Spinal cord (tissue), 10 donors: ENCODE measurements around the gene OSTM1. TPM values are rescaled to one million over a fixed set of nuclear protein-coding genes. Genes with fewer than 3 reads are reported as not detected.
A peak's percentile ranks its signal among the peaks of the same experiment; 100 is the strongest.
"Not testable (repeated sequence)": the region's sequence is repeated elsewhere in the genome, so short reads cannot be mapped to it uniquely, and the experiment has no call there.

Source experiments
- DNase-seq, 6 donors: peaks; one replicate each; pipeline versions ENCODE4 v3.0.0 to v3.0.0-alpha.2; 2013 to 2015; ENCODE audit warnings: low spot score in 6 of 6, low read depth in 4 of 6
- H3K27ac ChIP-seq: one replicate; pipeline ENCODE4 v1.5.1; 2013; ENCODE audit warnings: low read depth, low read length, control low read depth
- H3K27me3 ChIP-seq: one replicate; pipeline ENCODE4 v1.6.1; 2013; ENCODE audit warnings: low read length; ENCODE audit not compliant: control insufficient read depth, insufficient read depth
- H3K36me3 ChIP-seq: one replicate; pipeline ENCODE4 v1.6.1; 2013; ENCODE audit warnings: low read length; ENCODE audit not compliant: control insufficient read depth, insufficient read depth
- H3K4me1 ChIP-seq: one replicate; pipeline ENCODE4 v1.6.1; 2013; ENCODE audit warnings: low read length; ENCODE audit not compliant: control insufficient read depth, insufficient read depth
- H3K4me3 ChIP-seq: one replicate; pipeline ENCODE4 v1.5.1; 2013; ENCODE audit warnings: low read depth, low read length, control low read depth
- H3K9me3 ChIP-seq: one replicate; pipeline ENCODE4 v1.6.1; 2013; ENCODE audit warnings: low read length; ENCODE audit not compliant: control insufficient read depth, insufficient read depth
- WGBS: methylation state at CpG from one replicate; pipeline ENCODE4 v1.1.5; 2013; ENCODE audit warnings: missing lambda C conversion rate; ENCODE audit not compliant: insufficient coverage; 5-methylcytosine and 5-hydroxymethylcytosine counted together
- polyA plus RNA-seq, 2 donors: library from polyadenylated mRNA; unstranded; fragments of 120-200 nt; gene quantifications; one replicate each; pipeline ENCODE4 v1.2.1, GENCODE V29; 2013; ENCODE audit not compliant: insufficient read length in 2 of 2
- total RNA-seq, 2 donors: library from RNA; depleted of rRNA in 1 of 2; stranded (reverse); fragments of 120-200 nt in 1 of 2; fragments of >200 nt in 1 of 2; gene quantifications; one replicate each; pipeline versions ENCODE4 v1.2.3 to v1.2.4, GENCODE V29; 2013 to 2014
- donor health status: healthy.

The OSTM1 gene
- total and polyA plus RNA-seq, 4 donors = 35.2 to 52.0 (median 44.3) TPM

DNA sequence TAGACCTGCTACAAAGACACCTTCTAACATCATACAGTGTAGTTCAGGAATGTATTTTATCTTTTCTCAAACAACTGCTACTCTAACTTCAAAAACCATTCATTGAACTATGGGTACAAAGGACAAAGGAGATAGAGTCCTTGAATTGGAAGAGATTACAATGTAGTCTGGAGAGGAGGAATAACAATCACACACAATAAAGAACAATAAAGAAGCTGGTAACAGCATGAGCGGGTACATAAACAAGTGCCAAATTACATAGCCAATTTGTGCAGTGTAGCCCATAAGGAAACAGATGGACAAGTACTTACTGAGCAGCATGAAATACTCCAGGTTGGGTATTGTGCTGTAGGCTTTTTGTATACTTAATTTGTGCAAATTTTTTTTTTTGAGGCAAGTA is 44.3 kb downstream of the OSTM1 start:
- Histone ChIP-seq H3K4me3 (no peak overlapping the region), H3K27ac (no peak overlapping the region), H3K27me3 (no peaks in the 10 kb centered on the region), H3K4me1 (no peaks in the 10 kb centered on the region), H3K9me3 (no peaks in the 10 kb centered on the region), H3K36me3 (peaks cover 5% of the 10 kb centered on the region)
- no CpG with 5 or more reads among the region's 1 CpG for WGBS
- DNase-seq = peak in 2 of 6 donors; percentile 7 to 80

DNA sequence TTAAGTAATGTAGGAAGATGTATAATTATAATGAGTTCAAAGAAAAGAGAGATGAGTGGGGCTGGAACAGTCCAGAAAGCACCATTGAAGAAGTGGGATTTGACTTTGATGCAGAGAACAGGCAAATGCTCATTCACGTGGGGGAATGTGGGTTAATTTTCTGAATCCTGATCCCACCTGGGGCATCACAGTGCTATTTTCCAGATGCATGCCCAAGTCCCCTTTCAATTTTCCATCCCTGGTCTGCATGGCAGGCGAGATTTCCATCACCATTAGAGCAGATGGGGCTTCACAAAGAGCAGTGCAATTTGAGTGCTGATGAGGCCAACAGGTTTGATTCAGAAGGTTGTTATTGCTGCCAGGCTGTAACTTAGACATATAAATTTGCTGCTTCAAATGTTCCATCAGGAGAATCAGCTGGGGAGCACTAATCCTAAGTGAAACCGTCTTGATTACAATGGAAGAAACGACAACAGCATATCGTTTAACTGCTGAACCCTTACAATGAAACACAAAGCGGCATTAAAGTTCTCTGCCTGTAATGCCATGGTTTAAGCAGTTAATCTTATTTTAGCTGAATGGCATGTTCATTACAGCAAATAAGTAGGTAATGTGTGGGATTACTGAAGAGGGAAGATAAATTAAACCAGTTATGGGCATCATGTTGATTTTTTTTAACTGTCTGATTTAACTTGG is 45.2 kb downstream of the OSTM1 start:
- Histone ChIP-seq H3K27ac (no peak overlapping the region), H3K9me3 (no peaks in the 10 kb centered on the region), H3K4me1 (no peaks in the 10 kb centered on the region), H3K27me3 (no peaks in the 10 kb centered on the region), H3K4me3 (no peak overlapping the region), H3K36me3 (peaks cover 5% of the 10 kb centered on the region)
- WGBS = 50% methylated on average over 5 of the region's 6 CpGs
- DNase-seq = peak in 4 of 6 donors; percentile 17 to 97 (median 48)

DNA sequence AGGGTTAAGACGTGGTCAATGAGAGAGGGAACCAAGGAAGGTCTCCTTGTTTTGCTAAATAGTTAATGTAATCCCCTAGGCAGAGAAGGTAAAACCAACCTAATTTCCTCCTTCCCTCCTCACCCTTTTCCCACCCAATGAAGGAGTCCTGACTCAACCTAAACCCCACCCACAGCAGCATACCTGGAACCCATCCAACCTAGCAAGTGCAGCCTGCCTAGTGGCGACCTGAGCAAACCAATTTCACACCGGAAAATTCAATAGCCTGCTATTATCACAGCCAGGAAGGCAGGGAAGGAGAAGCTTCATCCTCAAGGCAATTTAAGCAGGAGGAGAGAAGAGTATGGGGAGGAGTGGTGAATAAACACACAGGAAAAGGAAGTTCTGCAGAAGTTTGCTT is 46.9 kb downstream of the OSTM1 start:
- H3K9me3 ChIP-seq = no peaks in the 10 kb centered on the region
- no peaks in the 10 kb centered on the region for H3K4me1 ChIP-seq
- no peaks in the 10 kb centered on the region for H3K27me3 ChIP-seq
- no peak for DNase-seq
- H3K27ac ChIP-seq = no peak overlapping the region
- peaks cover 5% of the 10 kb centered on the region for H3K36me3 ChIP-seq
- no CpG with 5 or more reads among the region's 3 CpGs for WGBS
- H3K4me3 ChIP-seq = no peak overlapping the region

DNA sequence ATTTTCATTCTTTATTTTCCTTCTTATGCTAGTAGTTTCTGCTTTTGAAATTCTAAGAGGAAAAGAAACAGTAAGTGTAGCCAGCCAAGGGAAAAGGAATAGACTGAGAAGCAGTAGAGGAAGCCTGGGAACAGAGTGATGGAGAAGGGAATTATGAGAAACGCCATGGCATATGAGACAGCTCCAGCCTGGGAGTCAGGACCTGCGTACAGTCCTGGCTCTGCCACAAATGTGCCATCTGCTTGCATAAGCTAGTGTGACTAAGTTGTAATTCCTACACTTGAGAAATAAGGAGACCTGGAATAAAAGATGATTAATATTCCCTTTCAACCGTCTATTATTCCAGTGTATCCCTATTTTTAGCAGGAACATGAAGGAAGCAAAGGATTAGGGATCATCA is 47.5 kb downstream of the OSTM1 start:
- 71% methylated on average over 1 of the region's 3 CpGs for WGBS
- H3K27ac ChIP-seq = no peak overlapping the region
- H3K4me1 ChIP-seq = no peaks in the 10 kb centered on the region
- H3K27me3 ChIP-seq = no peaks in the 10 kb centered on the region
- peaks cover 2% of the 10 kb centered on the region for H3K36me3 ChIP-seq
- no peak overlapping the region for H3K4me3 ChIP-seq
- peak in 1 of 6 donors; percentile 21 for DNase-seq
- H3K9me3 ChIP-seq = no peaks in the 10 kb centered on the region

DNA sequence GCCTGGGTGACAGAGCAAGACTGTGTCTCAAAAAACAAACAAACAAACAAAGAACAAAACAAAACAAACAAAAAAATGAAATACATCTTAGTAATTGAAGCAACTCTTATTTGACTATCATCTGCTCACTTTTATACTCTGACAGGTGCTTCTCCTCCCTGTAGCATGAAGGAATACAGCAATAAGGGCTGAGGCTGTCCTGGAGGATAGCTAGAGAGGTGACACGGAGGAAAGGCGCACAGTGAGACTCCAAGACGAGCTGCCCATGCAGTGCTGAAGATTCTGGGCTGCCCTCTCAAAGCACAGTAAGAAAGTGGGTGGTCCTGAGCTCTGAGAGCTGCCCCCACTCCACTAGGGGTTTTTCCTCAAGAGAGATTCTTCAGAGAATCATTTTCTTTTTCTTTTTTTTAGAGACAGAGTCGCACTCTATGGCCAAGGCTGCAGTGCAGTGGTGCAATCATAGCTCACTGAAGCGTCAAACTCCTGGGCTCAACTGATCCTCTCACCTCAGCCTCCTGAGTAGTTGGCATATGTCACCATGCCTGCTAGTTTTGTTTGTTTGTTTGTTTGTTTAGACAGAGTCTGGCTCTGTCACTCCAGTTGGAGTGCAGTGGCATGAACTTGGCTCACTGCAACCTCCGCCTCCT is 50.0 kb downstream of the OSTM1 start:
- no peaks in the 10 kb centered on the region for H3K4me1 ChIP-seq
- no peaks in the 10 kb centered on the region for H3K9me3 ChIP-seq
- WGBS = 84% methylated on average over 6 of the region's 6 CpGs
- H3K27ac ChIP-seq = no peak overlapping the region
- H3K4me3 ChIP-seq = no peak overlapping the region
- DNase-seq = no peak
- no peaks in the 10 kb centered on the region for H3K36me3 ChIP-seq
- no peaks in the 10 kb centered on the region for H3K27me3 ChIP-seq

DNA sequence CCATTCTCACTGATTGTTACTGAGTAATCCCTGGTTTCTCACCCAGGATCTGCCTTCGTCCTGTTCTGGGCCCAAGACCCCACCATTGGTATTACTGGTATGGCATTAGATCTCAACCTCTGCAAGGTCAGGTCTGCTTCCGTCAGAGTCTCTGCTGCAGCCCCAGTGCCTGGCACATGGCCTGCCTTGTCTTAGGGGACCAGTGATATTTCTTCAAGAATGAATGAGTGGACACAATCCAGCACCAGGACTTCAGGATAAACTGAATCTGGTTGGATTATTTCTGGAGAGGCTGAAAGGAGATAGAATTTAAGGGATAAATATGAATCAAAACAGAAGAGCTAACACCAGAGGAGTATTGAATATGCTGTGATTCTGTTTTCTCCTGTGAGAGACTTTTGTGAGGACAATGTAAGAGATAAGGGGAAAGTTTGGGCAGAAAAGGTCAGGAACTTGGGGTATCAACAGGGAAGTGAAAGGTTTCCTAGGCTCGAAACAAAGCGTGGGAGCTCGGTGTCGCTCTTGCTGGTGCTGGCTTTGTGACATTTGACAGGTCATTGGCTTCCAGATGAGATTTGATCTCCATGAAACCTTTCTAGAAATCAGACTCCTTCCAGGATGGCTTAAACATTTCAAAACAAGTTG is 53.9 kb downstream of the OSTM1 start:
- Histone ChIP-seq H3K27ac (no peak overlapping the region), H3K4me3 (no peak overlapping the region), H3K36me3 (no peaks in the 10 kb centered on the region), H3K27me3 (no peaks in the 10 kb centered on the region), H3K4me1 (no peaks in the 10 kb centered on the region), H3K9me3 (no peaks in the 10 kb centered on the region)
- no peak for DNase-seq
- WGBS = 92% methylated on average over 5 of the region's 6 CpGs

DNA sequence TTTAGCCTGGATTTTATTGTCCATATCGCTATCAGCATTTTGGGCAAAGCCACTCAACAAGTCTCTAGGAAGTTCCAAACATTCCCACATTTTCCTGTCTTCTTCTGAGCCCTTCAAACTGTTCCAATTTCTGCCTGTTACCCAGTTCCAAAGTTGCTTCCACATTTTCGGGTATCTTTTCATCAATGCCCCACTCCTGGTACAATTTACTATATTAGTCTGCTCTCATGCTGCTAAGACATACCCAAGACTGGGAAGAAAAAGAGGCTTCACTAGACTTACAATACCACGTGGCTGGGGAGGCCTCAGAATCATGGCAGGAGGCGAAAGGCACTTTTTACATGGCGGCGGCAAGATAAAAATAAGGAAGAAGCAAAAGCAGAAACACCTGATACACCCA is 58.3 kb downstream of the OSTM1 start:
- not testable (repeated sequence) for H3K36me3 ChIP-seq, H3K27ac ChIP-seq, H3K9me3 ChIP-seq, H3K4me3 ChIP-seq, H3K4me1 ChIP-seq, H3K27me3 ChIP-seq, DNase-seq
- WGBS = 91% methylated on average over 3 of the region's 6 CpGs

DNA sequence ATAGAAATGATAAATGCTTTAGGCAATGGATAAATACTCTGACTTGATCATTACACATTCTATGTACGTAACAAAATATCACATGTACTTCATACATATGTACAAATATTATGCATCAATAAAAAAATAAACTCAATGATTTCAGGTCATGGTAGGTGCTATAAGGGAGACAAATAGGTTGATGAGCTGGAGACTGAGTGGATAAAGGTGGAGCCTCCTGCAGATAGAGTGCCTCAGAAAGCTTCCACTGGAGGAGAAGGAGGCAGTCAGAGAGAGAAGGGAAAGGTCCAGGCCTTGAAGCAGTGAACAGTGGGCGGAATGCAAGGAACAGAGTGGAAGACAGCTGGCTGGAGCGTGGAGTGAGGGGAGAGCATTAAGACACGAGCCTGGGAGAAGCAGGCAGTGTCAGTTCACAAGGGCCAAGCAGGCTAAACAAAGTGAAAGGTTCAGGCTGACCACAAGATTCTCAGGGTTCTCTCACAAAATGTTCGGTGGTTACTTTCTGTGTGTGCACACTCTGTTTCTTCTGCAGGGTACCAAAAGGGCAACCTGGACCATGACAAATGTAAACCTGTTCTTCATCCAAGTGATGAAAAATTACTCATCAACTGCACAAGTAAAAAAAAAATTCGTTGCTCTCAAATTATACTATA is 60.6 kb downstream of the OSTM1 start:
- H3K27ac ChIP-seq = no peak overlapping the region
- no peaks in the 10 kb centered on the region for H3K27me3 ChIP-seq
- H3K4me1 ChIP-seq = no peaks in the 10 kb centered on the region
- no peaks in the 10 kb centered on the region for H3K36me3 ChIP-seq
- WGBS = 73% methylated on average over 4 of the region's 6 CpGs
- DNase-seq = no peak
- no peaks in the 10 kb centered on the region for H3K9me3 ChIP-seq
- no peak overlapping the region for H3K4me3 ChIP-seq

DNA sequence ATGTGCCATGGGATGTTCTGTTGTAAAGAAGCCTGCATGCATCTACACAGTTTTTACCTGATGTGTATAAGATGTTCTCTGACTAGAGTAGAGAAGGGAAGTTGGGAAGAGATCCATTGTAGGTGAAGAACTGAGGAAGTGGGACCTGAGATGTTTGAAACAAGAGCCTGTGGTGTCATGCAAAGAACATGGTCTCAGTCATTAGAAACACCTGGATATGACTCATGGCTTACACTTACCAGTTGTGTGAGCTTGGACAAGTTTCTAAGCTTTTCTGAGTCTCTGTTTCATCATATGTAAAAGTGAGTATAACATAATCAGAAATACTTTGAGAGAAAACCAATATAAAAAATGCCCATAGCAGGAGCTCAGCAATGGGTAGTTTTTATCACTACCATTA is 64.6 kb downstream of the OSTM1 start:
- H3K9me3 ChIP-seq = no peaks in the 10 kb centered on the region
- no peak overlapping the region for H3K27ac ChIP-seq
- no peaks in the 10 kb centered on the region for H3K4me1 ChIP-seq
- no peak for DNase-seq
- H3K36me3 ChIP-seq = no peaks in the 10 kb centered on the region
- no peak overlapping the region for H3K4me3 ChIP-seq
- H3K27me3 ChIP-seq = no peaks in the 10 kb centered on the region
